ENCODE results near the gene CFAP410. TPM values are rescaled to one million over a fixed set of nuclear protein-coding genes. Genes with fewer than 3 reads are reported as not detected.
"Not testable (repeated sequence)": the region's sequence is repeated elsewhere in the genome, so short reads cannot be mapped to it uniquely, and the experiment has no call there.

CFAP410 gene
- total RNA-seq, 1 donor: 9.5 TPM

DNA sequence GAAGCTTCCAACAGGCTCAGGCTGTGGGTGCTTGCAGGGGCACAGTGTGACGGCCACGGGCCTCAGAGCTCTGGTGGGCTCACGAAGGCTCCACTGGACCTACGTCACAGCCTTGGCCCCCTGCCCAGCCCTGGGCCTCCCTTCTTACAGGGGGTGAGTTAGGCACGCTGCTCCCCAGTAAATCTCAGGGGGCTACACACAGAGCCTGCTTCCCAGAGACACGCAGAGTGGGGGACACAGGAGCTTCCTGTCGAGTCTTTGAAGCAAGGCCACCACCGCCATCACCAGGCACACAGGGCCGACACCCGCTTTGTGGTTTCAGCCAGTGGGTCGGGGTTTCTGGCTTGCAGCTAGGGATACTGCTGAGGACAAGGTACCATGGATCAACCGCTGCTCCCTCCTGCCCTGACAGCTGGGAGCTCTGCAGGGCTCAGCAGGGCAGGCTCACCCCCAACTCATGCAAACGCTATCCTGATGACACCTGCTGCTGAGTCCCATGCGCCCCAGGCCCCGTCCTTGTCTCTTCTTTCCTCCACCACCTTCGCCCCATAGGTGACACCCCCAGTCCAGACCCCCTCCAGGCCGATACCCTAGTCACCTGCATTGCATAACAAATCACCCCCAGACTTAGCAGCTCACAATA lies 5.5 kb upstream of the CFAP410 start:
- H3K4me3 ChIP-seq (ENCODE audit: low read depth, low read length): no peak overlapping the region
- TF ChIP-seq, protein P1, sequence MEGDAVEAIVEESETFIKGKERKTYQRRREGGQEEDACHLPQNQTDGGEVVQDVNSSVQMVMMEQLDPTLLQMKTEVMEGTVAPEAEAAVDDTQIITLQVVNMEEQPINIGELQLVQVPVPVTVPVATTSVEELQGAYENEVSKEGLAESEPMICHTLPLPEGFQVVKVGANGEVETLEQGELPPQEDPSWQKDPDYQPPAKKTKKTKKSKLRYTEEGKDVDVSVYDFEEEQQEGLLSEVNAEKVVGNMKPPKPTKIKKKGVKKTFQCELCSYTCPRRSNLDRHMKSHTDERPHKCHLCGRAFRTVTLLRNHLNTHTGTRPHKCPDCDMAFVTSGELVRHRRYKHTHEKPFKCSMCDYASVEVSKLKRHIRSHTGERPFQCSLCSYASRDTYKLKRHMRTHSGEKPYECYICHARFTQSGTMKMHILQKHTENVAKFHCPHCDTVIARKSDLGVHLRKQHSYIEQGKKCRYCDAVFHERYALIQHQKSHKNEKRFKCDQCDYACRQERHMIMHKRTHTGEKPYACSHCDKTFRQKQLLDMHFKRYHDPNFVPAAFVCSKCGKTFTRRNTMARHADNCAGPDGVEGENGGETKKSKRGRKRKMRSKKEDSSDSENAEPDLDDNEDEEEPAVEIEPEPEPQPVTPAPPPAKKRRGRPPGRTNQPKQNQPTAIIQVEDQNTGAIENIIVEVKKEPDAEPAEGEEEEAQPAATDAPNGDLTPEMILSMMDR (IDR thresholded peaks at IDR 0.05; ENCODE audit: insufficient read depth, low read depth, low read length): no peak
- no peak for DNase-seq (ENCODE audit: low read depth)

DNA sequence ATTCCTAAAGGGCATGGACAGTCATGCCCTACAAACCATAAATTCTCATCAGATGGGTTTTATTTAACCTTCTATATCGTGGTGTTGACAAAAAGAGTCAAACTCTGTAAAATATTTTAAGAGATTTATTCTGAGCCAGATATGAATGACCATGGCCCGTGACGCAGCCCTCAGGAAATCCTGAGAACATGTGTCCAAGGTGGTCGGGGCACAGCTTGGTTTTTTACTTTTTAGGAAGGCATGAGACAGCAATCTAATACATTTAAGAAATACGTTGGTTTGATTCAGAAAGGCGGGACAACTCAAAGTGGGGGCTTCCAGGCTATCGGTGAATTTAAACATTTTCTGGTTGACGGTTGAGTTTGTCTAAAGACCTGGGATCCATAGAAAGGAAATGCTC lies 3.8 kb upstream of the CFAP410 start:
- H3K4me3 ChIP-seq (ENCODE audit: low read depth, low read length); DNase-seq (ENCODE audit: low read depth): not testable (repeated sequence)

DNA sequence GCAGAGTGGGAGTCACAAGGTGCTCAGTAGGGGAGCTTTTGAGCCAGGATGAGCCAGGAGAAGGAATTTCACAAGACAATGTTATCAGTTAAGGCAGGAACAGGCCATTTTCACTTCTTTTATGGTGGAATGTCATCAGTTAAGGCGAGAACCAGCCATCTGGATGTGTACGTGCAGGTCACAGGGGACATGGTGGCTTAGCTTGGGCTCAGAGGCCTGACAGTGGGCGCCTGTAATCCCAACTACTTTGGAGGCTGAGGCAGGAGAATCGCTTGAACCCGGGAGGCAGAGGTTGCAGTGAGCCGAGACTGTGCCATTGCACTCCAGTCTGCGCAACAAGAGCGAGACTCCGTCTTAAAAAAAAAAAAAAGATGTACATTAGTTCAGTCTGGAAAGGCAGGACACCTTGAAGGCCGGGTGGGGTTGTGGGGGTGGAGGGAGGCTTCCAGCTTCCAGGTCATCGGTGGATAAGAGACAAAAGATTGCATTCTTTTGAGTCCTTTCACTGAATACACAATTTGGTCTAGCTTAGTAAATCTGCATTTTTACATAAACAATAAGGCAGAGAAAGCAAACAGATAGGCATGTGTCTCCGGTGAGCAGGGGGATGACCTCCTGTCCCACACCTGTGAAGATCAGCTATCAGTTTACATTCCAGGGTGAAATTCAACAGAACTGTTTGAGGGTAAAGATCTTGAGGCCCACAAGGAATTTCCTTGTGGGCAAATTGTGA lies 2.7 kb upstream of the CFAP410 start:
- not testable (repeated sequence) for DNase-seq (ENCODE audit: low read depth)

DNA sequence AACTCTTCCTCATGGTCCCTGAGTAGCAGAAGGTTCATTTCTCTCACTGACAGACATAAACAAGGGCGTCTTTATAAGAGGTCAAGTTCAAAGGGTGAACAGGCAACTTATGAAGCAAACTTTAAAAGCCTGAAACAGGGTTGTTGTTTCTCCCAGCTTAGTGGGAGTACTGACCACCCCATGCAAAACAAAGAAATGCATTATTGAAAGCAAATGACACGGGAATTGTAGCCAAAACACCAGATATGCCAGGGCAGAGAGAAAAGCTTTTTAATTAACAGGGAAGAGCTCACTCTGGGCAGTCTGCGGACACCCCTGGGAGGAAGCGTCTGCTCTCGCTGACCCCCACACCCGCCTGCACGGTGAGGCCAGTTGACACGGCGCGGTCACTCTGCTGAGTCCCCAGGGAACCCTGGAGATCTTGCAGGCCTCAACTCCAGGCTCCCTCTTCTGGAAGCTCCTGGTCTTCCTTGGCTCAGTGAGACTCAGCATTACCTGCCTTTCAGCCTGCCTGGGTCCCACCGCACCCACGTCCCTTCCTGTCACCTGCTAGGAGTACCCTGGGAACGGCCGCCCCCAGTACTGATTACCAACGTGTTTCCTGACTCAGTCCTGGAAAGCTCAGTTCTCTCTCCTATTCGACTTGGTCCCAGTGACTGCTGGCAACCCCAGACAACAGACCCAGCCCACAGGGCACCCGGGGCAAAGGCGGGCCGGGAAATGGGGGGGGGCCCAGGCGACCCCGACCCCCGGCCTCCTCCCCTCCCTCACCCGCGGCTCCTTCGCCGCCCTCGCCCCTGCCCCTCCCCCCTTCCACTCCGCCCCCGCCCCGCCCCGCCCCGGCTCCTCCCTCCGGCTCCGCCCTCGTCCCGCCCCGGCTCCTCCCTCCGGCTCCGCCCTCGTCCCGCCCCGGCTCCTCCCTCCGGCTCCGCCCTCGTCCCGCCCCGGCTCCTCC lies 972 bp downstream of the CFAP410 start:
- peak overlapping the region; percentile 62 for H3K4me3 ChIP-seq (ENCODE audit: low read depth, low read length)
- DNase-seq (ENCODE audit: low read depth): peak; percentile 86
- TF ChIP-seq, protein P1 (IDR thresholded peaks at IDR 0.05; ENCODE audit: insufficient read depth, low read depth, low read length): peak; percentile 42

More for the DNA sequence above, 2.7 kb upstream of the CFAP410 start:
- not testable (repeated sequence) for H3K4me3 ChIP-seq (ENCODE audit: low read depth, low read length)

DNA sequence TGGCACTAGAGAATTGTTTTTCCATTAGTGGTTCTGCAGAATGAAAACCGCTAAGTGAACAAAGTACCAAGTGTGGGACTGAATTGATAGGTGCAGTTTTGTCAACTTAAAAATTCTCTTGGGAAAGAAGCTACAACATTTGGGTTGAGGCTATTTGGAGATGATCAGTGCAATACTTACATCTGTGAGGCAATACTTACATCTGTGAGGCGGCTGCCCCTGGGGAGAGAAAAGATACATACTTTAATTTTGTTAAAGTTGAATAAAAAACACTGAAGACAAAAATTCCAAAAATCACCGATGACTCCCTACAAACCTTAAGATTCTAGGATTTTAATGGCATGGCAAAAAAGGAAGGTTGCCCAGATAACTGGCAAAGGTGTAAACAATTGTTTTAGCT lies 1.7 kb downstream of the CFAP410 start:
- TF ChIP-seq, protein P1 (IDR thresholded peaks at IDR 0.05; ENCODE audit: insufficient read depth, low read depth, low read length): no peak
- DNase-seq (ENCODE audit: low read depth): peak; percentile 44
- H3K4me3 ChIP-seq (ENCODE audit: low read depth, low read length): no peak overlapping the region

DNA sequence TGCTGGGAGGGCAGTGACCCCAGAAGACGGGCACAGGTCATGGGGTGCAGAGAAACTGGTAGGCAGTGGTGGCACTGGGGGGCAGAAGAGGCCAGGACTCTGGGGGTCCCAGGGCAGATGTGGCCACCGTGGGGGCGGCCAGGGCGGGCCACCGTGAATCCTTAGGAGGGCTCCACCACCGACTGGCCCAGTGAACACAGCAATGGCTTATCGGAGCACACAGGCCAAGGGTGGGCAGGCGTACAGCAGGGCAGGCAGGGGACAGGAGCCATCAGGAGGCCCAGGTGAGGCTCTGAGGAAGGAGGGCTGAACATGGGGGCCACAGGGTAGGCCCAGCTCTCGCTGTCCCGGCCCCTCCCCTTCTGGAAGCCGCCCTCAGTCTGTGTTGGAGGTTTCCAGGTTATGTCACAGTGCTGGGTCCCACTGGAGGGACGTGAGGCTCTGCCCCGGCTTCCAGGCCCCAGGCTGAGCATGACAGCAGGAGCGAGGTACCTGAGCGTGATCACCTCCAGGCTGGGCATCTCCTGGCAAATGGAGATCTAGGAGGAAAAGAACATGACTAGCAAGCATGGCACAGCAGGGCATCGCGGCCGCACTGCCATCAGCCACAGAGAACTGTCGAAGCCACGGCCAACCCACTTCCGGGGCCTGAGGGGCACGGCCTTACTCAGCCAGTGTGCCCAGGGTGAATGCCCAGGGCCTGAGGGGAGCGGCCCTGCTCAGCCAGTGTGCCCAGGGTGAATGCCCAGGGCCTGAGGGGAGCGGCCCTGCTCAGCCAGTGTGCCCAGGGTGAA lies 3.7 kb downstream of the CFAP410 start:
- TF ChIP-seq, protein P1 (IDR thresholded peaks at IDR 0.05; ENCODE audit: insufficient read depth, low read depth, low read length): no peak
- DNase-seq (ENCODE audit: low read depth): no peak
- no peak overlapping the region for H3K4me3 ChIP-seq (ENCODE audit: low read depth, low read length)

DNA sequence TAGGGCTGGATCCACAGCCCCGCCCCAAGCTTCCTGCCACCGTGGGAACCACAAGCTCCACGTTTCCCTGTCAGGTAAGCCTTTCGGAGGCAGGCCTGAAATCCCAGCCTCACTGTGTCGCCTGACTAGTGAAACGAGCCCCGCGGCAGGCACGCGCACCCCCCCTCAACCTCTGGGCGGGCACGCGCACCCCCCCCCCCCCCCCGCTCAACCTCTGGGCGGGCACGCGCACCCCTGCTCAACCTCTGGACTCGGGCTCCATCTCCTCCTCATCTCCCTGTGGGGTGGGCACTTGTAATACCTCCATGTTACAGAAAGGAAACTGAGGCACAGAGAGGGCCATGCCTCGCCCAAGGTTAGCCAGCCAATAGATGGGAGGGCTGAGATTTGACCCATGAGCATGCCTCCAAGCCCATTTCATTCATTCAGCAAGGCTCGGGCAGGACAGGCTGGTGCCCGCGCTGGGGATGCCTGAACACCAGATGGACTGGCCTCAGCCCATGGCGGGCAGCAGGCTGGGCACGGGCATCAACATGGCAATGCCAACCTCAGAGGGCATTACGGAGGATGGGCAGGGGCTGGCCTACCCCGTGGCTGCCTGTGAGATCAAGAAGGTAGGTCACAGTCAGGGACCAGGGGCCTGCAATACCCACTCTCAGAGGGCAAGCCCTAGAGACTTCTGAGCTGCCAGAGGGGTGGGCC lies 4.7 kb downstream of the CFAP410 start:
- no peak overlapping the region for H3K4me3 ChIP-seq (ENCODE audit: low read depth, low read length)
- TF ChIP-seq, protein P1 (IDR thresholded peaks at IDR 0.05; ENCODE audit: insufficient read depth, low read depth, low read length): no peak
- DNase-seq (ENCODE audit: low read depth): no peak

Data from fibroblast of villous mesenchyme (primary cell).